HepG2 (cell line): ENCODE measurements around the gene CISH. TPM values are rescaled to one million over a fixed set of nuclear protein-coding genes. Genes with fewer than 3 reads are reported as not detected.

Source experiments
- ATAC-seq: fragments of 200-7000 bp; cut with Tn5 transposase; 3 replicates; pipeline ENCODE4 v1.9.1; 2020; ENCODE audit warnings: mild to moderate bottlenecking, moderate library complexity
- BruUV-seq: library from RNA; stranded (reverse); fragments of 400-500 nt; replicated peaks from 2 replicates; lab custom pipeline; 2021; lab: Mats Ljungman, UMichigan
- CTCF ChIA-PET: fragments of 300-600 bp; formaldehyde crosslinking; extraction: SDS; loops from one replicate; lab custom pipeline; 2021; ENCODE audit warnings: low total read pairs, inconsistent platforms, low intra/inter-chr PET ratio; lab: Yijun Ruan, JAX
- POLR2A ChIA-PET: fragments of 350-600 bp; sonication (Branson Sonifier 250); formaldehyde crosslinking; loops from one replicate; lab custom pipeline; 2020; ENCODE audit warnings: antibody characterized with exemption, inconsistent platforms; lab: Yijun Ruan, JAX
- DNase-seq: peaks from one replicate; pipeline ENCODE4 v3.0.0-alpha.2; 2015; ENCODE audit warnings: low spot score
- FAIRE-seq: peaks from 3 replicates; lab custom pipeline; 2011; peaks lifted over from hg19 to GRCh38; lab: Jason Lieb, UNC
- H2AFZ ChIP-seq: one replicate; pipeline ENCODE4 v1.6.1; 2011; ENCODE audit warnings: low read length, inconsistent platforms
- H3K27ac ChIP-seq: fragments of 300-600 bp; 3 replicates; pipeline ENCODE4 v1.8.0; 2011; ENCODE audit warnings: mixed run types, mild to moderate bottlenecking, mixed read lengths, low read length, inconsistent platforms; ENCODE audit not compliant: insufficient read depth; ENCODE audit errors: extremely low read length
- H3K27me3 ChIP-seq, 2 experiments: fragments of 200-600 bp in 1 of 2; 2 replicates in 1 of 2; 3 replicates in 1 of 2; pipeline versions ENCODE4 v1.6.0 to v1.8.0; 2011; ENCODE audit warnings: low read length in 2 of 2, mild to moderate bottlenecking in 2 of 2, moderate library complexity in 2 of 2, inconsistent platforms in 1 of 2; ENCODE audit not compliant: insufficient read depth in 2 of 2, control insufficient read depth in 1 of 2
- H3K36me3 ChIP-seq, 2 experiments: fragments of 200-600 bp in 1 of 2; replicated peaks in 1 of 2; 2 replicates in 1 of 2; 3 replicates in 1 of 2; pipeline versions ENCODE4 v1.5.1 to v1.8.0; 2011; ENCODE audit warnings: low read length in 2 of 2, inconsistent platforms in 1 of 2; ENCODE audit not compliant: insufficient read depth in 2 of 2, control insufficient read depth in 1 of 2
- H3K4me1 ChIP-seq: 2 replicates; pipeline ENCODE4 v1.5.1; 2012; ENCODE audit warnings: low read length, inconsistent platforms; ENCODE audit not compliant: insufficient read depth
- H3K4me2 ChIP-seq: 2 replicates; pipeline ENCODE4 v1.6.0; 2011; ENCODE audit warnings: low read depth, low read length, inconsistent platforms
- H3K4me3 ChIP-seq, 3 experiments: fragments of 200-600 bp in 1 of 3; sonication (generic), shearing (Covaris generic) in 1 of 3; replicated peaks in 1 of 3; 2 replicates each; pipeline ENCODE4 v1.5.1; 2011 to 2016; ENCODE audit warnings: low read length in 3 of 3, inconsistent platforms in 2 of 3, low read depth in 2 of 3, mild to moderate bottlenecking in 2 of 3, control low read depth in 1 of 3, mixed read lengths in 1 of 3; ENCODE audit not compliant: insufficient read depth in 1 of 3
- H3K79me2 ChIP-seq: one replicate; pipeline ENCODE4 v1.6.1; 2011; ENCODE audit warnings: low read length, inconsistent platforms; ENCODE audit not compliant: insufficient read depth
- H3K9ac ChIP-seq: 2 replicates; pipeline ENCODE4 v1.6.0; 2011; ENCODE audit warnings: mild to moderate bottlenecking, low read depth, low read length, inconsistent platforms; ENCODE audit not compliant: insufficient read depth
- H3K9me3 ChIP-seq: 2 replicates; pipeline ENCODE4 v1.5.1; 2012; ENCODE audit warnings: mild to moderate bottlenecking, low read length
- H4K20me1 ChIP-seq: 2 replicates; pipeline ENCODE4 v1.6.0; 2011; ENCODE audit warnings: inconsistent platforms, mild to moderate bottlenecking, low read length, moderate library complexity; ENCODE audit not compliant: insufficient read depth
- ARNT2 ChIP-seq: sonication (generic); formaldehyde crosslinking; IDR thresholded peaks from 2 replicates; pipeline ENCODE4 v1.8.0; 2022; ENCODE audit warnings: mild to moderate bottlenecking, low read depth, missing genetic modification reagents, moderate library complexity
- BATF2 ChIP-seq: sonication (generic); formaldehyde crosslinking; IDR thresholded peaks from 2 replicates; pipeline ENCODE4 v1.8.0; 2022; ENCODE audit warnings: mild to moderate bottlenecking, missing genetic modification reagents, moderate library complexity
- GATAD2A ChIP-seq: IDR thresholded peaks from 2 replicates; pipeline ENCODE4 v1.6.1; 2016
- ZBTB10 ChIP-seq: sonication (generic); formaldehyde crosslinking; IDR thresholded peaks from 2 replicates; pipeline ENCODE4 v1.4.0; 2020; ENCODE audit warnings: missing genetic modification reagents, borderline replicate concordance
- ZNF407 ChIP-seq: sonication (generic); formaldehyde crosslinking; IDR thresholded peaks from one replicate; pipeline ENCODE4 v1.5.1; 2020; ENCODE audit warnings: mild to moderate bottlenecking, missing genetic modification reagents; ENCODE audit errors: not compliant biosample characterization
- ZNF501 ChIP-seq: sonication (generic); formaldehyde crosslinking; IDR thresholded peaks from 2 replicates; pipeline ENCODE4 v1.5.1; 2020; ENCODE audit warnings: mild to moderate bottlenecking, moderate library complexity, missing genetic modification reagents
- ZNF567 ChIP-seq: sonication (generic); formaldehyde crosslinking; IDR thresholded peaks from 2 replicates; pipeline ENCODE4 v1.8.1; 2023; ENCODE audit warnings: mild to moderate bottlenecking, missing genetic modification reagents, borderline replicate concordance
- ZNF777 ChIP-seq: sonication (generic); formaldehyde crosslinking; IDR thresholded peaks from 2 replicates; pipeline ENCODE4 v1.4.0; 2020; ENCODE audit warnings: missing genetic modification reagents
- WGBS: methylation state at CpG from one replicate; pipeline ENCODE4 v1.1.6; 2017; ENCODE audit warnings: low lambda C conversion rate; 5-methylcytosine and 5-hydroxymethylcytosine counted together
- in situ Hi-C: cut with HindIII; loops from 2 replicates; pipeline ENCODE4 v1.10.0; 2017; ENCODE audit warnings: low pct_unique_long_range_greater_than_20kb; ENCODE audit not compliant: extremely low pct_ligation_motif_present
- intact Hi-C: fragments of 100-400 bp; cut with micrococcal nuclease; formaldehyde crosslinking; loops from one replicate; pipeline ENCODE4 v1.10.0; 2022; ENCODE audit not compliant: unreplicated experiment
- polyA plus RNA-seq, 8 experiments: library from polyadenylated mRNA; depleted of rRNA in 3 of 8; stranded (reverse) in 7 of 8; unstranded in 1 of 8; fragments of >200 nt; fragmentation: Illumina TruSeq in 4 of 8; extraction: Trizol in 4 of 8; gene quantifications; 2 replicates each; pipeline versions ENCODE4 v1.2.1 to v1.2.3, GENCODE V29; 2011 to 2016; ENCODE audit warnings: low read depth in 4 of 8, missing spikeins in 1 of 8, mixed read lengths in 1 of 8; ENCODE audit not compliant: insufficient read depth in 1 of 8
- total RNA-seq, 5 experiments: library from RNA; depleted of rRNA; stranded (reverse); fragments of >200 nt; fragmentation: Illumina TruSeq; extraction: Trizol; gene quantifications; 2 replicates each; pipeline ENCODE4 v1.2.3, GENCODE V29; 2016; ENCODE audit warnings: low read depth in 1 of 5

The CISH gene
- total and polyA plus RNA-seq, 2 of the 13 experiments (the other 11 are each of a cell fraction or from before 2014, with no cell fraction given) = 0.91 to 1.5 TPM

GRCh38 chr3:50603261-50604109 lies 8.1 kb downstream of the CISH start:
- no TSS peak for BruUV-seq
- no peak overlapping the region for H3K9ac ChIP-seq
- FAIRE-seq = no peak
- ChIA-PET POLR2A (interaction anchor here (0.8 to 4.7 kb wide), 3 partner anchors 8 to 17 kb away, joined by 3 to 176 read pairs (median 101); partner anchors contain the start of gene CISH), CTCF (no interaction called here)
- 0 out of 5 replicates have a peak, but pooled peaks cover 0 to 5% of the 10 kb centered on the region in 2 experiments for H3K36me3 ChIP-seq
- DNase-seq = no peak
- H3K4me2 ChIP-seq = no peak overlapping the region
- no peaks in the 10 kb centered on the region for H4K20me1 ChIP-seq
- no peaks in the 10 kb centered on the region for H3K79me2 ChIP-seq
- intact Hi-C loops = no loop called here
- H3K27ac ChIP-seq = no peak overlapping the region
- 94% methylated on average over 2 of the region's 4 CpGs for WGBS
- in situ Hi-C loops = no loop called here
- no peaks in the 10 kb centered on the region for H3K27me3 ChIP-seq
- ATAC-seq = no peak
- H3K4me1 ChIP-seq = peaks cover 75% of the 10 kb centered on the region
- no peaks in the 10 kb centered on the region for H3K9me3 ChIP-seq
- no peak overlapping the region for H2AFZ ChIP-seq
- H3K4me3 ChIP-seq = no peak overlapping the region
- TF ChIP-seq GATAD2A (CRISPR knock-in tag) (no peak), ZNF501 (CRISPR knock-in tag) (no peak), BATF2 (no peak), ZBTB10 (CRISPR knock-in tag) (no peak), ZNF567 (CRISPR knock-in tag) (no peak), ZNF777 (CRISPR knock-in tag) (no peak), ARNT2 (CRISPR knock-in tag) (no peak), ZNF407 (CRISPR knock-in tag) (no peak)
